ENCODE results near the gene ARHGDIA. TPM values are rescaled to one million over a fixed set of nuclear protein-coding genes. Genes with fewer than 3 reads are reported as not detected.

ARHGDIA gene
- total and polyA plus RNA-seq, 10 donors = 131 to 392 (median 235) TPM

GRCh38 chr17:81833921-81834830, 37.0 kb downstream of the ARHGDIA start:
- 63 to 88% (median 86%) methylated on average over 14 to 31 of the region's 31 CpGs for WGBS, 5 donors
- TF ChIP-seq POLR2A (IDR thresholded peaks at IDR 0.05) (no peak), CTCF (IDR thresholded peaks at IDR 0.05 in 8 of 11, conservative IDR thresholded peaks at IDR 0.05 in 3 of 11) (no peak), POLR2AphosphoS5 (IDR thresholded peaks at IDR 0.05) (no peak)
- no peaks in the 10 kb centered on the region for H3K27me3 ChIP-seq (replicated peaks in 1 of 7)
- peaks cover 17 to 74% (median 35%) of the 10 kb centered on the region in 6 donors for H3K4me1 ChIP-seq
- H3K4me3 ChIP-seq = peak overlapping the region in 7 of 8 donors; percentile 48 to 93 (median 74)
- intact Hi-C loops (cut with DNase I; ENCODE audit: low total_unique reads) = no loop called here
- peak; percentile 76 for DNase-seq
- no peaks in the 10 kb centered on the region for H3K9me3 ChIP-seq
- H3K36me3 ChIP-seq = peaks cover 0 to 8% (median 0%) of the 10 kb centered on the region in 6 donors
- peak overlapping the region; percentile 72 to 96 (median 93) for H3K27ac ChIP-seq

- peak within 1 kb of the TSS; percentile 72 to 96 (median 93) for H3K27ac ChIP-seq
- peak within 1 kb of the TSS; percentile 74 to 93 (median 84) for H3K4me3 ChIP-seq
- peaks cover 0 to 8% (median 0%) of the 10 kb centered on the region in 6 donors for H3K36me3 ChIP-seq
- peak; percentile 98 for DNase-seq
- H3K4me1 ChIP-seq = peaks cover 17 to 75% (median 43%) of the 10 kb centered on the region in 6 donors
- H3K27me3 ChIP-seq (replicated peaks in 1 of 7) = no peaks in the 10 kb centered on the region
- no peak for TF ChIP-seq CTCF (IDR thresholded peaks at IDR 0.05 in 8 of 11, conservative IDR thresholded peaks at IDR 0.05 in 3 of 11)
- peak in 1 of 3 donors; percentile 73 for TF ChIP-seq POLR2A (IDR thresholded peaks at IDR 0.05)
- peak; percentile 97 for TF ChIP-seq POLR2AphosphoS5 (IDR thresholded peaks at IDR 0.05)
- no peaks in the 10 kb centered on the region for H3K9me3 ChIP-seq
- WGBS, 5 donors = 0 to 5% (median 4%) methylated on average over 26 to 76 of the region's 76 CpGs
- intact Hi-C loops (cut with DNase I; ENCODE audit: low total_unique reads) = no loop called here
These were observed 37.8 kb downstream of the ARHGDIA start, which contains the start of gene MCRIP1 for GRCh38 chr17:81833160-81833920. MCRIP1 (minus strand) TSS chr17:81833291; CDS start chr17:81824506, 8,785 bp downstream.

GRCh38 chr17:81832608-81833159, 38.5 kb downstream of the ARHGDIA start:
- no peak for TF ChIP-seq CTCF (IDR thresholded peaks at IDR 0.05 in 8 of 11, conservative IDR thresholded peaks at IDR 0.05 in 3 of 11)
- peak in 1 of 3 donors; percentile 52 for TF ChIP-seq POLR2AphosphoS5 (IDR thresholded peaks at IDR 0.05)
- DNase-seq = peak; percentile 91
- H3K27me3 ChIP-seq (replicated peaks in 1 of 7) = no peaks in the 10 kb centered on the region
- H3K36me3 ChIP-seq = peaks cover 0 to 8% (median 0%) of the 10 kb centered on the region in 6 donors
- H3K9me3 ChIP-seq = no peaks in the 10 kb centered on the region
- intact Hi-C loops (cut with DNase I; ENCODE audit: low total_unique reads) = no loop called here
- peak overlapping the region; percentile 74 to 93 (median 84) for H3K4me3 ChIP-seq
- peaks cover 17 to 73% (median 44%) of the 10 kb centered on the region in 6 donors for H3K4me1 ChIP-seq
- 0 to 1% (median 0%) methylated on average over 25 to 65 of the region's 65 CpGs for WGBS, 5 donors
- H3K27ac ChIP-seq = peak overlapping the region; percentile 70 to 95 (median 88)
